IPS DF 6.9 (cell line): ENCODE measurements around the gene ADCY5.

Experiments used
- DNase-seq: peaks from one replicate; pipeline ENCODE4 v3.0.0-alpha.2; 2013; ENCODE audit warnings: low read depth, low spot score
- H3K27ac ChIP-seq: one replicate; pipeline ENCODE4 v1.5.1; 2013; ENCODE audit warnings: low read length, control low read depth
- H3K27me3 ChIP-seq: 2 replicates; pipeline ENCODE4 v1.6.1; 2013; ENCODE audit warnings: mild to moderate bottlenecking, low read length; ENCODE audit not compliant: control insufficient read depth, insufficient read depth
- H3K36me3 ChIP-seq: 2 replicates; pipeline ENCODE4 v1.6.1; 2013; ENCODE audit warnings: low read length; ENCODE audit not compliant: control insufficient read depth, insufficient read depth
- H3K4me1 ChIP-seq: 2 replicates; pipeline ENCODE4 v1.6.1; 2013; ENCODE audit warnings: low read length; ENCODE audit not compliant: control insufficient read depth, insufficient read depth
- H3K4me3 ChIP-seq: 2 replicates; pipeline ENCODE4 v1.5.1; 2013; ENCODE audit warnings: mild to moderate bottlenecking, low read length
- H3K9me3 ChIP-seq: 2 replicates; pipeline ENCODE4 v1.6.1; 2013; ENCODE audit warnings: low read length, inconsistent platforms; ENCODE audit not compliant: control insufficient read depth, insufficient read depth
- WGBS: extraction: QIAGEN DNeasy Blood & Tissue Kit; methylation state at CpG from one replicate; pipeline ENCODE4 v1.1.7; 2013; ENCODE audit warnings: mixed read lengths, missing lambda C conversion rate; ENCODE audit not compliant: insufficient read length, insufficient coverage; 5-methylcytosine and 5-hydroxymethylcytosine counted together

Gene ADCY5

DNA sequence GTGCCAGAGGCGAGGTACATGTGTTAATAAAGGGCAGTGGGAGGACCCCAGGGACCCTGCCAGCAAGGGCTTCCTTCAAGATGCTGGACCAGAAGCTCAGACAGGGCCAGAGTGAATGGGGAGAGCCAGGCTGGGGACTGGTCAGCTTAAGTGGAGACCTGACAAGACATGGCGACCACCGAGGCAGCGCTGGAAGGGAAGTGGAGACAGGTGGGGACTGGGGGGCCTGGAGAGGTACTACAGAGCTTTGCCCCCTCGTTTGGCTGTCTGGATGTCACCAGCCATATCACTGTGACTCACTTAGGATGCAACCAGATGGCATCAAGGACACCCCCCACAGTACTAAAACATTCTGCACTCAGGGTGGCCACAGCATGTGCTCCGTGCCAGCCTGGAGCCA lies 97.9 kb downstream of the ADCY5 start:
- DNase-seq: no peak
- WGBS: no CpG with 5 or more reads among the region's 6 CpGs
- H3K4me1 ChIP-seq: peaks cover 2% of the 10 kb centered on the region; the same call in 1 of the 2 replicates
- no peaks in the 10 kb centered on the region for H3K36me3 ChIP-seq
- no peaks in the 10 kb centered on the region for H3K27me3 ChIP-seq
- H3K9me3 ChIP-seq: no peaks in the 10 kb centered on the region
- H3K27ac ChIP-seq: no peak overlapping the region
- no peak overlapping the region for H3K4me3 ChIP-seq

DNA sequence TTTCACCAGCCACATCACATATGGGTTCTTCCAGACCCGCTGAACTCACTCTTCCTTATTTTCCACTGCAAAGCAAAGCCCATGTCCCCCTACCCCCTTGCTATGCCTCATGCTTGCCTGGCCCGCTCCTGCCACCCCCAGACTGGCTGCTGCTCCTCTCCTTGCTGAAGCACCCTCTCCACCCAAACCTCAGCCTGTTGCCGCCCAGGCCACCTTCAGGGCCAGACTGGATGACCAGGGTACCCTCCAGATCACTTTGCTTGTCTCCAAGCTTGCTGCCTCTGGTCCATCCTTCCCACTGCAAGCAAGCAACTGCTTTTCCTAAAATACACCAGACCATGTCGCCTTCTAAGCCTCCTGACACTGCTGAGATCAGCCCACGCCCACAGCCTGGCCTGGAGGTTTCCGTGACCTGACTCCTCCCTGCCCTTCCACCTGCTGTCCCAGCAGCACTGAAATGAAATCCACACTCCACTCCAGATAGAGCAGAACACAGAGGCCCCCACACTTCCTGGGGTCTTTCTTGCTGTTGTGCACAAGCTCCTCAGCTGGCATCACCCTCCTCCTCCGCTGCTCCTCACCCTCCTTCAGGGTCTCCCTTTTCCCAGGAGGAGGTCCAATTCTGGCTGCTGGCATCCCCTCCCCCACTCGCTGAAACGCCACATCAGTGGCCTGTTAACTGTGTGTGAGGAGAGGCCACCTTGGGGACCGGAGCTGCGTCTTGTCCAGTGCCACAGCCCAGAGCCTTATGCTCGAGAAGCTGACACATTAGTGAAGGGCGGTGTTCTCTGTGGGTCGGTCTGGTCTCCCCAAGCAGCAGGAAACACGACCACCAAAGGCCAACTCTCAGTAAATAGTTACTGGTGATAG lies 99.1 kb downstream of the ADCY5 start:
- WGBS: no CpG with 5 or more reads among the region's 15 CpGs
- Histone ChIP-seq H3K4me3 (no peak overlapping the region), H3K9me3 (no peaks in the 10 kb centered on the region), H3K27me3 (no peaks in the 10 kb centered on the region), H3K4me1 (peaks cover 2% of the 10 kb centered on the region), H3K27ac (no peak overlapping the region), H3K36me3 (no peaks in the 10 kb centered on the region)
- DNase-seq: no peak

DNA sequence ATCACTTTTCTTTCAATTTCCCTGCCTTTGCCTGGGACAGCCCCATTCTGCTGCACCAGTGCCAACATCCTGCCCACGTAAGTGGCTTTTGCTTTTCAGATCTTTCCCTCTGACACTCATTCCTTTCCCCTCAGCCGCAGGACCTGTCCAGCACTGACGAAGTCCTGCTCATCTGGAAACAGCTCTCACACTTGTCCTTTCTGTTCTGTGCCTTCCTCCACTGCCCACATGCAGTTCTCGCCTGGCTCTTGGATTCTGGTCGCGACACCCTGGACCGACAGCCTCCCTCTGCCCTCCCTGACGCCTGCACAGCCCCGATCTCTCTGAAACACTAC lies 99.7 kb downstream of the ADCY5 start:
- no peak for DNase-seq
- Histone ChIP-seq H3K36me3 (no peaks in the 10 kb centered on the region), H3K9me3 (no peaks in the 10 kb centered on the region), H3K4me1 (peaks cover 4% of the 10 kb centered on the region), H3K27me3 (no peaks in the 10 kb centered on the region), H3K4me3 (no peak overlapping the region), H3K27ac (no peak overlapping the region)
- WGBS: no CpG with 5 or more reads among the region's 9 CpGs

DNA sequence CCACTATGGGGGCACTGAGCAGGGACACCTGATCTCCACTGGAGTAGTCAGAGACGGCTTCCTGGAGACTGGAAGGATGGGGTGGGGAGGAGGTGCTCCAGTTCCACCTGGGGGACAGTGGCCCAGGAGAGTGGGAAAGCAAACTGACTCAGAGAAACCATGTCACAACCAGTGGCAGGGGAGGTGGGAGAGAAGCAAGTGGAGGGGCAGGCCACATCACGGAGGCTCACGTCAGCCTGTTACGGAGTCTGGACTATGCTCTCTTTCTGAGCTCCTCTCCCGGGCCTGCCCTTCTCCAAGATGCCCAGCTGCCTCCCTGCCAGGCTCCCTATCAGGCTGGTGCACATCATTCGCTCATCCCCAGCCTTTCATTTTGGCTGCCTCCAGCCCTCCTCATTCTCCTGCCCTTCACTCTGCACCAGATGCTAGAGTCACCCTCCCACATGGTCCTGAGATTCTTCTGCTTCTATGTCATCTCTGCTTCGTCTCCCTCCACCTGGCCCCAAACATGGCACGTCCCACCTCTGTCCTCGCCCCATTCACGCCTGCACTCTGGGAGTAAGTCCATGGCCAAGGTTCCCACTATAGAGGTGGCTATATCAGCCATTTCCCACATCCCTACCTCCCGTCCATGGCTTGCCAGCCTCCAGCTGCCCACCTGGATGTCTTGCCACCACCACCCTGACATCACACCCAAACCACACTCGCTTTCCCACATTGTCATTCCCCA lies 100.3 kb downstream of the ADCY5 start:
- no peaks in the 10 kb centered on the region for H3K9me3 ChIP-seq
- no peak for DNase-seq
- WGBS: no CpG with 5 or more reads among the region's 12 CpGs
- H3K27me3 ChIP-seq: no peaks in the 10 kb centered on the region
- no peak overlapping the region for H3K4me3 ChIP-seq
- H3K4me1 ChIP-seq: peaks cover 4% of the 10 kb centered on the region
- no peak overlapping the region for H3K27ac ChIP-seq
- H3K36me3 ChIP-seq: no peaks in the 10 kb centered on the region; the same call in 1 of the 2 replicates

DNA sequence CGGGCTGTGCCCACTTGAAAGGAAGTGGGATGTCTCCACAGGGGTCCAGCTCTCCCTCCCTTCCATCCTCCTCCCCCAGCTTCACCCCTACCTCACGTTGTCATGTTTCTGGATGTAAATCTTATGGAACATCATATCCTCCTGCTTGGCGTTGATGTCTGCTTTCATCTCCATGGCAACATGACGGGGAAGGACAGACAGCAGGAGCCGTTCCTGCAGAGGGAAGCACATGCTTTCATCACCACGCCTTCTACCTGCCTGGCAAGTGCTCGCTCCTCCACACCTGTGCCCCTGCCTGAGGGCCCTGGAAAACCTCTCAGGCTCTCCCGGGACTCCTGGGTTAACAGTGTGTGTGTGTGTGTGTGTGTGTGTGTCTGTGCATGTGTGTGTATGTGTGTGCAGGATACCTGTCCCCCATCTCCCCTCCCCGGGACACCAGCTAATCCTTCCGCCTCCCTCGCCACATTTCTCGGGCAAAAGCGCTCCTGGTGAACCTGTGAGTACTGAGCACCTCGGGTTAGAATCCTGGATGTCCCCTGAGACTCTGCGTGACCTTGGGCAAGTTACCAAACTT lies 101.1 kb downstream of the ADCY5 start:
- no peak overlapping the region for H3K4me3 ChIP-seq
- H3K27me3 ChIP-seq: no peaks in the 10 kb centered on the region
- H3K9me3 ChIP-seq: no peaks in the 10 kb centered on the region
- H3K27ac ChIP-seq: no peak overlapping the region
- DNase-seq: no peak
- no CpG with 5 or more reads among the region's 15 CpGs for WGBS
- peaks cover 6% of the 10 kb centered on the region for H3K4me1 ChIP-seq
- no peaks in the 10 kb centered on the region; the same call in 1 of the 2 replicates for H3K36me3 ChIP-seq

DNA sequence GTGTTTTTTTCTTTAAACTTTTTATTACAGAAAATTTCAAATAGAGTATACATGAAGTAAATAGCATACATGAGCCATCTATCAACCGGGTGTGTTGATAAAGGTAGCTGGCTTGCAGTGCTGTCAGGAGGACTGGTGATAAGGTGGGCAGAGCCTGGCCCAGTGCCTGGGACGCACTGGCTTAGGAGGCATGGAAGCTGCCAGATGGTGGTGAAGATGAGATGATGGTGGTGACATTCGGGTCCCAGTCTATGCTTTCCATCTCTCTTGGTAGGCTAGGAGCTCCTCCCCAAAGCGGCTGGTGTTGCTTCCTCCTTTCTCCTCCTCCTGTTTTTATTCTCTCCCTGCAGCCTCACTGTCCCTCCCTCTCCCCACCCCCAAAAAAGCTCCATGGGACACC lies 101.7 kb downstream of the ADCY5 start:
- Histone ChIP-seq H3K4me3 (no peak overlapping the region), H3K27ac (no peak overlapping the region), H3K9me3 (no peaks in the 10 kb centered on the region), H3K4me1 (peaks cover 6% of the 10 kb centered on the region), H3K27me3 (no peaks in the 10 kb centered on the region), H3K36me3 (no peaks in the 10 kb centered on the region; the same call in 1 of the 2 replicates)
- no CpG with 5 or more reads among the region's 4 CpGs for WGBS
- no peak for DNase-seq

DNA sequence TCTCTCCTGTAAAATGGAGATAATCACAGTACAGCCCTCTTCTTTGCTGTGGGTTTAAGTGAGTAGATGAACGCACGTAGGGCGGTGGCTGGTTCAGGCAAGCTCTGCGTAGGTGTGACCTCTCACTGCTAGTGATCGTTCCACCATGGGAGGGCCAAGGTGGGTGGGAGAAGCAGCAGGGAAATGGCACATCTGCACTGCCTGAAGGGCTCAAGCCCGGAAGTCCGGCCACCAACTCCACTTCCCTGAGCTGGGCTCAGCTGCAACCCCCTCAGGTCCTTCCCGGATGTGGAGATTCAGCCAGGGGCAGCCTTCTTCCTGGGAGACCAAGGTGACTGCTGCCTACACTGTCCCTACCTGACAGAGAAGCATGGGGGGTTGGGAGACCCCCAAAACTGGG lies 102.9 kb downstream of the ADCY5 start:
- WGBS: no CpG with 5 or more reads among the region's 8 CpGs
- no peak overlapping the region for H3K4me3 ChIP-seq
- H3K27me3 ChIP-seq: no peaks in the 10 kb centered on the region
- H3K27ac ChIP-seq: no peak overlapping the region
- H3K36me3 ChIP-seq: no peaks in the 10 kb centered on the region; the same call in 1 of the 2 replicates
- DNase-seq: no peak
- H3K4me1 ChIP-seq: peaks cover 4% of the 10 kb centered on the region
- H3K9me3 ChIP-seq: no peaks in the 10 kb centered on the region

DNA sequence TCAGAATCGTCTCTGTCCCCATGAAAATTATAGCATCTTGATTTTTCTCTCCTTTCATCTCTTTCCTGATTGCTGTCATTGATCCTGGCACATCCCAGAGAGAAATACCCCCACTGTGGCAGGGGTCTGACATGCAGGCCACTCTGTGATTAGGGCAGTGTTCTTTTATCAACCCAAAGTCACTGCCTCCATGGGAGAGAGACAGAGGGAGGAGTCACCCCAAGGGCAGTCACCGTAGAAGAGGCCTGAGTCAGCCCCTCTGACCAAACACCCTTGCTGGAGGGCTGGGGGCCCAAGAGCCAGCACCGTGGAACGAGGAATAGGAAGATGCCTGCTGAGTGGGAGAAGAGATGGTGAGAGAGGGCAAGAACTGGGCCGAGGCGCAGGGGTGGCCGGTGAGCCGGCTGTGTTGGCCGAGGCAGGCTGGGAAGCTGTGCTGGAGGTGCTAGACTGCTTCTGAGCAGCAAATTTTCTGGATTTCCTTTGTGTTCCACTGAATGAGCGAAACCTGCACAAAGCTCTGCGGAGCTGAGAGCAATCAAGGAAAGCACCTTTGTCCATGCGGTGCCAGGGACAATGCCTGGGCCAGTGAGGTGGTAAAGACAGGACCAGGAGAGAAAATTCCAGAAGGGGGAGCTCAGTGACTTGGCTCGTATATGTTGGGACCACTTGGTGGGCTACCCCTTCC lies 103.8 kb downstream of the ADCY5 start:
- no peak for DNase-seq
- WGBS: no CpG with 5 or more reads among the region's 13 CpGs
- no peaks in the 10 kb centered on the region for H3K9me3 ChIP-seq

DNA sequence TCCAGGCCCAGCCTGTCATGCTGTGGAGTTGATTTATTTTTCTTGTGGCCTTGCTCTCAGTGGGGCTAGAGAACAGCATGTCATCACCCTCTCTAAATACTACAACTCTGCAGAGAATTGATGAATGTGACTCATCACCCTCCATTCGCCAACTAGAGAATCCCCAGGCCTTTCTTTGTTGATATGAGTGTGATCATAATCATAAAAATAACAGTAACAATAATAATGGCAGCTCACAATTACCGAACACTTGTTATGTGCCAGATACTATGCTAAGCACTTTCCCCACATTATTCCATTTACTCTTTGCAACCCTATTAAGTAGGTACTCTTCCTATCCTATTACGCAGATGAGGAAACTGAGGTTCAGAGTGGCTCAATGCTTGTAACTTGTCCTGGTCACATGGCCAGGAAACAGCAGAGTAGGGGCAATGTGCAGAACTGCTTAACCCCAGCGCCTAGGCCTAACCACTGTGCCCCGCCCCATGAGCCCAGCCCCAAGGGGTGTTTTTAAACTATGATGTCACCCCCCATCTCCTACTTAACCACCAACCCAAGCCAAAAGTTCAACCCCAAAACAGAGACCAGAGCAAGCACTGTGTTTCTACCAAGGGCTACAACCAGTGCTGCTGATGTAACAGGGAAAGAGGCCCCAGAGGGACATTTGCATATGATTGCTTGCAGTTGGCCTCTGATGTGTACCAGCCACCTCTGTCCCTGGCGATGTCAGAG lies 104.5 kb downstream of the ADCY5 start:
- no CpG with 5 or more reads among the region's 6 CpGs for WGBS
- no peak overlapping the region for H3K4me3 ChIP-seq
- no peaks in the 10 kb centered on the region for H3K27me3 ChIP-seq
- H3K27ac ChIP-seq: no peak overlapping the region
- H3K36me3 ChIP-seq: no peaks in the 10 kb centered on the region; the same call in 1 of the 2 replicates
- no peaks in the 10 kb centered on the region for H3K9me3 ChIP-seq
- peaks cover 4% of the 10 kb centered on the region for H3K4me1 ChIP-seq
- DNase-seq: no peak

More for the DNA sequence above, 103.8 kb downstream of the ADCY5 start:
- Histone ChIP-seq H3K27me3 (no peaks in the 10 kb centered on the region), H3K4me3 (no peak overlapping the region), H3K36me3 (no peaks in the 10 kb centered on the region; the same call in 1 of the 2 replicates), H3K4me1 (peaks cover 4% of the 10 kb centered on the region), H3K27ac (no peak overlapping the region)
